Breast epithelium (tissue), 3 donors: ENCODE results near the gene PRR7.

ENCODE experiments used
- CTCF ChIP-seq, 3 donors: fragments of 450-650 bp; IDR thresholded peaks; one replicate each; pipeline ENCODE4 v1.5.1; 2016 to 2017; ENCODE audit warnings: antibody characterized with exemption in 3 of 3, mild to moderate bottlenecking in 3 of 3, moderate library complexity in 3 of 3
- POLR2A ChIP-seq: fragments of 450-650 bp; IDR thresholded peaks from one replicate; pipeline ENCODE4 v1.6.1; 2016; ENCODE audit warnings: antibody characterized with exemption, mild to moderate bottlenecking, moderate library complexity
- POLR2AphosphoS5 ChIP-seq, 3 donors: sonication (generic); formaldehyde crosslinking; IDR thresholded peaks; one replicate each; pipeline ENCODE4 v1.6.1; 2017; ENCODE audit warnings: antibody characterized with exemption in 3 of 3

- TF ChIP-seq CTCF (IDR thresholded peaks at IDR 0.05) = no peak
- TF ChIP-seq POLR2A = no peak
- no peak for TF ChIP-seq POLR2AphosphoS5 (IDR thresholded peaks at IDR 0.05)
Observed at GRCh38 chr5:177473443-177474001, 26.9 kb downstream of the PRR7 start, which contains the start of gene DBN1.
